Right renal cortex interstitium (tissue), 3 donors: ENCODE measurements around the gene EEF1G. TPM values are rescaled to one million over a fixed set of nuclear protein-coding genes. Genes with fewer than 3 reads are reported as not detected.

Experiments used
- polyA plus RNA-seq, 3 donors: library from polyadenylated mRNA; unstranded; fragments of 120-200 nt; gene quantifications; one replicate each; pipeline ENCODE4 v1.2.1, GENCODE V29; 2013; ENCODE audit not compliant: insufficient read length in 3 of 3

EEF1G gene
- polyA plus RNA-seq, 3 donors = 2,168 to 2,372 (median 2,294) TPM

Other genes with a start within 250 kb of the EEF1G start
- 10 to 100 TPM; 42.5 to 61.3 (median 56.1) TPM for gene ASRGL1, start 236.4 kb downstream of the EEF1G start, polyA plus RNA-seq
- gene SCGB1A1, start 154.9 kb downstream of the EEF1G start, polyA plus RNA-seq = not detected
- 100 to 1,000 TPM; 204 to 222 (median 220) TPM for gene AHNAK, start 27.1 kb downstream of the EEF1G start, polyA plus RNA-seq
- 10 to 100 TPM; 17.9 to 21.5 (median 19.0) TPM for gene TUT1, start 17.6 kb upstream of the EEF1G start, polyA plus RNA-seq
- 10 to 100 TPM; 90.2 to 96.7 (median 96.2) TPM for gene MTA2, start 28.0 kb upstream of the EEF1G start, polyA plus RNA-seq
- 10 to 100 TPM; 24.4 to 32.6 (median 26.1) TPM for gene EML3, start 38.9 kb upstream of the EEF1G start, polyA plus RNA-seq
- gene ROM1, start 39.4 kb upstream of the EEF1G start, polyA plus RNA-seq = 1 to 10 TPM; 2.7 to 3.6 (median 3.6) TPM
- gene B3GAT3, start 48.1 kb upstream of the EEF1G start, polyA plus RNA-seq = 10 to 100 TPM; 23.1 to 27.0 (median 25.0) TPM
- gene GANAB, start 72.7 kb upstream of the EEF1G start, polyA plus RNA-seq = 100 to 1,000 TPM; 390 to 407 (median 396) TPM
- gene INTS5, start 79.4 kb upstream of the EEF1G start, polyA plus RNA-seq = 10 to 100 TPM; 19.0 to 21.3 (median 19.4) TPM
- gene C11orf98, start 91.3 kb upstream of the EEF1G start, polyA plus RNA-seq = 10 to 100 TPM; 47.0 to 57.9 (median 51.7) TPM
- gene CSKMT, start 91.4 kb upstream of the EEF1G start, polyA plus RNA-seq = 1 to 10 TPM; 3.9 to 5.6 (median 4.3) TPM
- gene UQCC3, start 97.8 kb upstream of the EEF1G start, polyA plus RNA-seq = 1 to 10 TPM; 6.6 to 8.4 (median 6.8) TPM
- 1 to 10 TPM; 5.4 to 8.2 (median 6.1) TPM for gene LBHD1, start 98.4 kb upstream of the EEF1G start, polyA plus RNA-seq
- 100 to 1,000 TPM; 160 to 169 (median 161) TPM for gene UBXN1, start 105.2 kb upstream of the EEF1G start, polyA plus RNA-seq
- gene LRRN4CL, start 115.6 kb upstream of the EEF1G start, polyA plus RNA-seq = under 1 TPM; 0.78 to 0.95 (median 0.85) TPM
- 10 to 100 TPM; 65.2 to 74.4 (median 71.1) TPM for gene BSCL2, start 133.5 kb upstream of the EEF1G start, polyA plus RNA-seq
- 1 to 10 TPM; 1.5 to 1.9 (median 1.7) TPM for gene GNG3, start 133.8 kb upstream of the EEF1G start, polyA plus RNA-seq
- 10 to 100 TPM; 78.7 to 83.8 (median 81.4) TPM for gene HNRNPUL2, start 153.6 kb upstream of the EEF1G start, polyA plus RNA-seq
- gene TTC9C, start 154.6 kb upstream of the EEF1G start, polyA plus RNA-seq = 10 to 100 TPM; 35.2 to 42.4 (median 38.0) TPM
- gene ZBTB3, start 180.3 kb upstream of the EEF1G start, polyA plus RNA-seq = 1 to 10 TPM; 6.8 to 9.1 (median 7.0) TPM
- gene POLR2G, start 187.7 kb upstream of the EEF1G start, polyA plus RNA-seq = 100 to 1,000 TPM; 173 to 180 (median 179) TPM
- 10 to 100 TPM; 27.9 to 30.9 (median 28.4) TPM for gene TAF6L, start 197.5 kb upstream of the EEF1G start, polyA plus RNA-seq
- gene TMEM179B, start 213.5 kb upstream of the EEF1G start, polyA plus RNA-seq = 10 to 100 TPM; 66.4 to 71.6 (median 67.9) TPM
- gene TMEM223, start 218.1 kb upstream of the EEF1G start, polyA plus RNA-seq = 10 to 100 TPM; 22.5 to 26.6 (median 26.3) TPM
- gene NXF1, start 231.5 kb upstream of the EEF1G start, polyA plus RNA-seq = 100 to 1,000 TPM; 107 to 140 (median 121) TPM